Ovary (tissue), 9 donors: ENCODE data around the gene C20orf204. TPM values are rescaled to one million over a fixed set of nuclear protein-coding genes. Genes with fewer than 3 reads are reported as not detected.

Source experiments
- DNase-seq, 5 donors: peaks; one replicate each; pipeline ENCODE4 v3.0.0-alpha.2; 2019 to 2020
- H3K27ac ChIP-seq, 2 donors: fragments of 200-600 bp; one replicate each; pipeline versions ENCODE4 v1.5.1 to v1.8.0; 2019 to 2022
- H3K27me3 ChIP-seq: fragments of 200-600 bp; one replicate; pipeline ENCODE4 v1.8.0; 2022
- H3K36me3 ChIP-seq: fragments of 200-600 bp; sonication (generic); one replicate; pipeline ENCODE4 v1.5.1; 2019
- H3K4me1 ChIP-seq: one replicate; pipeline ENCODE4 v1.8.1; 2013; ENCODE audit warnings: mild to moderate bottlenecking, moderate library complexity; ENCODE audit not compliant: insufficient read depth
- H3K4me3 ChIP-seq: fragments of 200-600 bp; sonication (generic); one replicate; pipeline ENCODE4 v1.5.1; 2017
- H3K9me3 ChIP-seq, 2 donors: fragments of 200-600 bp in 1 of 2; sonication (generic) in 1 of 2; one replicate each; pipeline versions ENCODE4 v1.5.1 to v1.8.1; 2013 to 2019; ENCODE audit warnings: mild to moderate bottlenecking in 1 of 2, moderate library complexity in 1 of 2
- CTCF ChIP-seq, 3 donors: fragments of 450-650 bp in 2 of 3; fragments of 200-600 bp in 1 of 3; IDR thresholded peaks; one replicate each; pipeline versions ENCODE4 v1.5.1 to v1.8.0; 2016 to 2022; ENCODE audit warnings: antibody characterized with exemption in 3 of 3, mild to moderate bottlenecking in 1 of 3
- EP300 ChIP-seq: sonication (generic); formaldehyde crosslinking; IDR thresholded peaks from one replicate; pipeline ENCODE4 v1.6.1; 2017; ENCODE audit warnings: antibody characterized with exemption
- POLR2A ChIP-seq: fragments of 450-650 bp; IDR thresholded peaks from one replicate; pipeline ENCODE4 v1.6.1; 2017; ENCODE audit warnings: antibody characterized with exemption, mild to moderate bottlenecking, moderate library complexity
- WGBS, 3 donors: extraction: QIAGEN DNeasy Blood & Tissue Kit in 1 of 3; methylation state at CpG; one replicate each; pipeline versions ENCODE4 v1.1.5 to v1.1.7; 2013 to 2017; 5-methylcytosine and 5-hydroxymethylcytosine counted together
- intact Hi-C, 4 donors: fragments of 100-400 bp; cut with DNase I; formaldehyde crosslinking; loops; one replicate each; pipeline versions ENCODE4 v1.11.0 to v1.15.1; 2022 to 2023
- polyA plus RNA-seq, 2 donors: library from polyadenylated mRNA; stranded (reverse); fragments of 200-250 nt in 1 of 2; fragments of 350-450 nt in 1 of 2; fragmentation: Illumina TruSeq in 1 of 2; extraction: RNeasy Lipid Tissue Mini Kit (QIAGEN cat#74804) in 1 of 2; gene quantifications; one replicate each; pipeline ENCODE4 v1.2.3, GENCODE V29; 2013 to 2014
- total RNA-seq, 7 donors: library from RNA; depleted of rRNA in 2 of 7; stranded (reverse); fragments of >200 nt in 2 of 7; fragmentation: NEBNext Ultra II Directional in 3 of 7; extraction: Animal tissue kit (Norgen Biotek cat#: 25700) in 3 of 7; gene quantifications; one replicate each; pipeline versions ENCODE4 v1.1.0 to v1.2.4, GENCODE V29; 2016 to 2023
- donor health status: DM: no; HTN: no; CAD: no; lungs with moderate emphysema.
- donor health status: DM: no; HTN: no; CAD: no.
- donor health status: Bipolar disorder and iron deficiency.
- donor health status: DM: yes; HTN: yes; CAD: no.
- donor health status: DM: no; HTN: no; CAD: no.
- donor health status: DM: yes; HTN: yes; CAD: no.

Gene C20orf204
- total and polyA plus RNA-seq, 9 donors = 0.20 to 2.8 (median 1.4) TPM

- no peak for DNase-seq
- no peak for TF ChIP-seq CTCF (IDR thresholded peaks at IDR 0.05)
- TF ChIP-seq POLR2A = no peak
- TF ChIP-seq EP300 = no peak
These were observed 13.2 kb upstream of the C20orf204 start for GRCh38 chr20:64022671-64023360.

GRCh38 chr20:64023361-64024140 is 12.4 kb upstream of the C20orf204 start:
- Histone ChIP-seq H3K27me3 (no peaks in the 10 kb centered on the region), H3K9me3 (no peaks in the 10 kb centered on the region), H3K4me3 (no peak overlapping the region), H3K4me1 (no peaks in the 10 kb centered on the region), H3K36me3 (no peaks in the 10 kb centered on the region), H3K27ac (no peak overlapping the region)
- no peak for DNase-seq
- WGBS, 3 donors = 74 to 83% (median 76%) methylated on average over 15 of the region's 15 CpGs
- TF ChIP-seq CTCF (IDR thresholded peaks at IDR 0.05) (no peak), POLR2A (no peak), EP300 (no peak)
- intact Hi-C loops = no loop called here

More at GRCh38 chr20:64022671-64023360, 13.2 kb upstream of the C20orf204 start:
- intact Hi-C loops = no loop called here
- 93 to 97% (median 96%) methylated on average over 17 of the region's 17 CpGs for WGBS, 3 donors
- H3K9me3 ChIP-seq = no peaks in the 10 kb centered on the region
- no peaks in the 10 kb centered on the region for H3K4me1 ChIP-seq
- H3K27ac ChIP-seq = no peak overlapping the region
- H3K27me3 ChIP-seq = no peaks in the 10 kb centered on the region
- no peaks in the 10 kb centered on the region for H3K36me3 ChIP-seq
- H3K4me3 ChIP-seq = no peak overlapping the region

GRCh38 chr20:64024141-64024990 is 11.6 kb upstream of the C20orf204 start:
- no peak for DNase-seq
- TF ChIP-seq EP300 = no peak
- TF ChIP-seq POLR2A = no peak
- no peak for TF ChIP-seq CTCF (IDR thresholded peaks at IDR 0.05)
- 87 to 92% (median 87%) methylated on average over 17 of the region's 17 CpGs for WGBS, 3 donors
- H3K27ac ChIP-seq = no peak overlapping the region
- no peaks in the 10 kb centered on the region for H3K27me3 ChIP-seq
- no peak overlapping the region for H3K4me3 ChIP-seq
- no peaks in the 10 kb centered on the region for H3K9me3 ChIP-seq
- intact Hi-C loops = no loop called here
- H3K36me3 ChIP-seq = no peaks in the 10 kb centered on the region
- H3K4me1 ChIP-seq = no peaks in the 10 kb centered on the region

- no peak overlapping the region for H3K4me3 ChIP-seq
- no peaks in the 10 kb centered on the region for H3K9me3 ChIP-seq
- DNase-seq = no peak
- WGBS, 3 donors = 94 to 96% (median 95%) methylated on average over 18 of the region's 18 CpGs
- H3K27ac ChIP-seq = no peak overlapping the region
- no peaks in the 10 kb centered on the region for H3K27me3 ChIP-seq
- no peaks in the 10 kb centered on the region for H3K4me1 ChIP-seq
- intact Hi-C loops = no loop called here
- H3K36me3 ChIP-seq = no peaks in the 10 kb centered on the region
- TF ChIP-seq EP300 (no peak), POLR2A (no peak), CTCF (IDR thresholded peaks at IDR 0.05) (no peak)
These were observed 10.7 kb upstream of the C20orf204 start for GRCh38 chr20:64025101-64025825.
